GM19099 (cell line): ENCODE results near the gene DNLZ.

Experiments used
- POLR2A ChIP-seq: IDR thresholded peaks from 3 replicates; pipeline ENCODE4 v1.6.1; 2011; ENCODE audit warnings: low read depth; ENCODE audit not compliant: insufficient read length; ENCODE audit errors: extremely low read depth

DNLZ gene

DNA sequence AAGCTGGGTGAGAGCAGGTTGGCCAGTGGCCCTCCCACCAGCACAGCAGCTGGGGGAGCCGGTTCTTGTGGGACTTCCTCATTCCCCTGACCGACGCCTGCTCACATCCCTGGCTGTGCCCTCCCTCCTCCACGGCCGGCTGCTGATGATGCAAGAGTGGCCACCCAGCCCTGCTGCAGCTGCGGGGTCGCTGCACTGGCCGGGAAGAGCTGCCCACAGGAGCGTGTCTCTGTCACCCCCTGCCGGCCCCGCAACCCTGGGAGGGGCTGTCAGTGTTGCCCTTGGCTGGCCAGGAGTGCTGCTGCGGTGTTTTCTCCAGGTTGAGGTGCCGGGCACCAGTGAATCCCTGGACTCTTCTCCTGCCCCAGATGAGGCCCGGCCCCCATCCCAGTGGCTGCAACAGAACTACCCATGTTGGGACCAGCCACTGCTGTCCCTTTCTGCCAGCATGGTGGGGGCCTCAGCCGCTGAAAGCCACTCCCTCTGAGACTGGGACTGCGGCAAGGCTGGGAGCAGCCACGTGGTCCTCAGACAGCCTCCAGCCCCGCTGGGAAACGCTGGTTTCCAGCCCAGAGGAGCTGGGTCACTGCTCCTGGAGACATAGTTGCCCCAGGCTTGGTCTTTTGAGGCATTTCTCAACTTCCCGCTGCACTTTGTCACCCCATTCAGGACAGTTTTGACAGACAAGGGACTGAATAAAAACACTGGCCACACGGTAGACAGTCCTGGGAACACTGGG lies 9.2 kb upstream of the DNLZ start:
- no peak for TF ChIP-seq POLR2A

DNA sequence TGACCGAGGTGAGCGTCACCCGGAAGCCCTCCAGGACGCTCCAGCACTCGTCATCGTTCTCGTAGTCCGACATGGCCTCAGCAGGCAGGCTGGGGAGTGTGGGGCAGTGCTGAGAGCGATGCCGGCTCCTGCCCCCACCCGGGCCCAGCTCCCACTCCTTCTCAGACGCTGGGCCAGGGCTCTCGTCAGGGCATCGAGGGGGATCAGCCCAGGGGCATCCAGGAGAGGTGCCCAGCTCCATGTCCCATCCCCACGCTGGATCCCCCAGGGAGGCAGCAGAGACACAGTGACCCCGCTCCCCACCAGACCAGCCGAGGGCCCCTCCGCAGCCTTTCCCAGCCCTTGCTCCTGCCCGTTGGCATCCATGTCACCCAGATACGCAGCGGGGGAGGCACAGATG lies 8.5 kb upstream of the DNLZ start:
- no peak for TF ChIP-seq POLR2A

DNA sequence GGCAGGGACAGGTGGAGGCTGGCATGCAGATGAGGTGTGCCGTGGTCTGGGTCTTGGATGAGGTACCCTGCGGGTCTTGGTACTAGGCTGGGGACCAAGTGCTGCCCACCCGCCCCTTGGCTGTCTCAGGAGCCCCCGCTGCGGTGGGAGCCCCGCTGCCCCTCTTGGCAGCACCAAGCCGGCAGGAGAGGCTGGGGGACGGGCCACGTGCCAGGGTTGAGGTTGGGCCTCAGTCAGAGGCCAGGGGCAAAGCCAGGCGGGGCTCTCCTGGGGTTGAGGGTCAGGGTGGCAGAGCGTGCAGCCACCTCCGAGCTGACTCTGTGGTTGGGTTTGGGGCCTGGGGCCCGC lies 8.0 kb upstream of the DNLZ start:
- no peak for TF ChIP-seq POLR2A

DNA sequence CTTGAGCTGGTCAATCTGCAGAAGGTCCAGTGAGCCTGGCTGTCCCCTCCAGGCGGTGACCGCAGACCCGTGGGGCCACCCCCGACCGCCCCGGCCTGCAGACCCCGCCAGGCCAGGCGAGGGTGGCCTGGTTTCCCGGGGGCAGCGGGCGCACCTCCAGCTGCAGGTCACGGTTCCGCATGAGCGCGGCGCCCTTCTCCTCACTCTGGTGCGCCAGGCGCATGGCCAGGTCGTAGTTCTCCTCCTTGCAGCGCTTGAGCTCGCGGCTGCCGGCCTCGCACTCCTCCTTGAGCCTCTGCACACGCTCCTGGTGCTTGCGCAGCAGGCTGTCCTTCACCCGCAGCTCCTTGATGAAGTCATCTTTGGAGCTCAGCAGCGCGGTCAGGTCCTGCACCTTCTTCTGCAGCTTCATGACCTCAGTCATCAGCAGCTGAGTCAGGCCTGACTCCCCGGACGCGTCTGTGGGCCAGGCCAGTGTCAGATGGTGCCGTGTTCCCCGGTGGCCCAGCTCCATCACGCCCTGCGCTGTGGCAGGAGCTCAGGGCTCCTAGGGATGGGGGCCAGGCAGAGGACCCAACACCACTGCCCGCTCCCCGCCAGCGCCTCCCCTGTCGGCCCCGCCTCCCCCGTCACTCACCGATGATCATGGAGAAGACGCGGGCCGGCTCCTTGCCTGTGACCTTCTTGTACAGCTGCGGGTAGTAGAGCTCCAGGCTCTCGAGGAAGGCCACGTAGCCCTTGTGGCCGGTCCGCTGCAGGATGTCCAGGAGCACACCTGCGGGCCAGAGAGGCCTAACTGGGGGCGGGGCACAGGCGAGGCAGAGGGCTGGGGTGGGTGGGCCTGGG lies 7.4 kb upstream of the DNLZ start:
- TF ChIP-seq POLR2A: no peak

DNA sequence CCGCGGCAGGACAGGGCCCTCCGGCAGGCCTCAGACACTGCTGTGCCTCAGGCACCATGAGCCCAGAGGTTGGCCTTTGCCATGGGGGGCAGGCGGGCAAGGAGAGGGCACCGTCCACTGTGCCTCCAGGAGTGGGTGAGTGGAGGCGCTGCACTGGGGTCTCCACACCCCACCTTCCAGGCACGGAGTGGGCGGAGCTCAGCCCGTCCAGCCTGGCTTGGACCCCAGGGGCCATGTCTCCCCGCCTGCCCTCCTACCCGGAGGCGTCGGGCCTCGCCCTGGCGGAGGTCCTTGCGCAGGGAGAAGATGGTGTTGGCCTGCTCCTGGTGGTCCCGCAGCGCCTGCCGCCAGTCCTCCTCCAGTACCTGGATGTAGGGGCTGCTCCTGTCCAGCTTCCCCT lies 6.5 kb upstream of the DNLZ start:
- TF ChIP-seq POLR2A: no peak

DNA sequence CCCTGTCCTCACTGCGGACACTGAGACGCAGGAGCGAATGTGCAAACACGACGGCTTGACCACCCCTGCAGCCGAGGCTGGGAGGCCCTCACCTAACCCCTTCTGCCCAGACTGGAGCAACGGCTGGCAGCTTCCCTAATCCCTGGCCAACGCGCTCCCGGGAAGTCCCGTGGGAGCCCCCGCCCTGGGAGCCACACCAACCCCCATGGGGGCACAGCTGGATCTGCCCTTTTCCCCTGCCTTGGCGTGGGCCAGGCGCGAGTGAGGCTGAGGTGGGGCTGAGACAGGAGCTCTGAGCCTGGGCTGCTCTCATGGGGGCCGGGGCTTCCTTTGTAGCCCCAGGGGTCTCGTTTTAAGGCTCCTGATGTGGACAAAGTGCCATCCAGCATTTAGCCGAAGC lies 4.6 kb upstream of the DNLZ start:
- no peak for TF ChIP-seq POLR2A

DNA sequence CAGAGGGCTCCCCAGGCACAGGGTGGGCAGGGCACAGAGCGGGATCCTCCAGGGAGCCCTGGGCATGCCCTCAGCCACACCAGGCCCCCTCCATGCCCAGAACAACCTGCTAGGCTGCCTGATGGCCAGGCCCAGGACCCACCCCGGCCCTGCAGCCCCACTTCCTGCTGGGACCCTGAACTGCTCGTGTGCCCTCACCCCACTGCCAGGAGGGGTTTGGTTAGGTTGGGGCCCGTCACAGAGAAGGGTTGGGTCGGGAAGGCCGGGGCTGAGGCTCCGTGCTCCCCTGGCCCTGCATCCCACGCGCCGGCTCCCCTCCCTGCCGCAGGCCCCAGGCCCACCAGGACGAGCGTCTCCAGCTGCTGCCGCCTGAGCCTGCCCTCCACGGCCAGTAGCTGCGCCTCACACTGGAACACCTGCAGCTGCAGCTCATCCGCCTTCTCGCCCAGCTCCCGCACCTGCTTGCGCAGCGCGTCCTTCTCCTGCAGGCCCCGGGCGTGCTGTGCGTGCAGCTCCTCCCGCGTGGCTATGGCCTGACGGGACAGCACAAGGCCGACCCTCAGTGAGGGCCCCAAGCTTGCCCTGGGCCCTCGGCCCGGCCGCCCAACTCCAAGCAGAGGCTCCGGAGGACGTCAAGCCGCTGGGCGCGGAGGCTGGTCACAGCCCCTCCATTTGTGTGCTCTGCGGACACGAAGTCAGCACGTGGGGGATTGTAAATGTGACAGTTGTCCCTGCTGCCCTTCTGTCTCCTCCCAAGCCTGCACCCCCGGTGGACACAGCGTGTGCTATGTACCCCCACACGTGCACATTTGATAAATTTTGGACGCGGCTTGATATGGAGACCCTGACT lies 4.0 kb upstream of the DNLZ start:
- TF ChIP-seq POLR2A: no peak

DNA sequence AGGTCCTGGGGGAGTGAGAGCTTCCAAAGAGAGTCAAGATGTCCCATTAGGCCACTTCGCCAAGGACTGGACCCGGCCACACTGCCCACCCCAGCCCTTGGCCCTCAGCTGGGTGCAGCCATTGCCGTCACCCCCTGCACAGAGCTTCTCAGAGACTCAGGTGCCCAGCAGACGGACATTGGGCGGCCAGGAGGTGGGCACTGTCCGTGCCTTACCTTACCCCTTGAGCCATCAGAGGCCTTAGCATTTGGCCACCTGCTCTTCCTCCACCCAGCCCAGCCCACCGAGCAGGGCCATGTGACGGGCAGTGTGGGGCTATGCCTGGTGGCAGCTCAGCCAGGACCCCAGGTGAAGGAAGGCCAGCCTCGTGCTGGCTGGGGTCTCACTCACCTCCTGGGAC lies 3.3 kb upstream of the DNLZ start:
- no peak for TF ChIP-seq POLR2A

DNA sequence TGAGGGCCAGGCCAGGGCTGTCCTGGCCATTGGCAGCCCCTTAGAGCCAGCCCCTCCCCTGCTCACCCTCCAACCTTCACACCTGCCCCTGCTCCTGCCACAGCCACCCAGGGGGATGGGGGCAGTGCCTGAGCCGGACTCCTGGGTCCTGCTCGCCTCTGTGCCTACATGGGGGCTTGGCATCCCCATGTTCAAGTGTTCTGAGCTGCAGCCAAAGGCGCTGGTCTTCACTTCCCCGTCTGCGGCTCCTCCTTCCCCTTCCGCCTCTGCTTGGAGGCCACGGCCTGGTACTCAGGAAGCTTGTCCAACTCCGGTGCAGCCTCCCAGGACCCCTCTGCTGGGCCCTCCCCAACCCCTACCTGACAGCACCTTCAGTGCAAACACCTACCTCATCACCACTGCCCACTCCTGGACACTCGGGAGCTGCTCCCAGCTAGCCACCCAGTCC lies 2.3 kb upstream of the DNLZ start:
- TF ChIP-seq POLR2A: no peak

DNA sequence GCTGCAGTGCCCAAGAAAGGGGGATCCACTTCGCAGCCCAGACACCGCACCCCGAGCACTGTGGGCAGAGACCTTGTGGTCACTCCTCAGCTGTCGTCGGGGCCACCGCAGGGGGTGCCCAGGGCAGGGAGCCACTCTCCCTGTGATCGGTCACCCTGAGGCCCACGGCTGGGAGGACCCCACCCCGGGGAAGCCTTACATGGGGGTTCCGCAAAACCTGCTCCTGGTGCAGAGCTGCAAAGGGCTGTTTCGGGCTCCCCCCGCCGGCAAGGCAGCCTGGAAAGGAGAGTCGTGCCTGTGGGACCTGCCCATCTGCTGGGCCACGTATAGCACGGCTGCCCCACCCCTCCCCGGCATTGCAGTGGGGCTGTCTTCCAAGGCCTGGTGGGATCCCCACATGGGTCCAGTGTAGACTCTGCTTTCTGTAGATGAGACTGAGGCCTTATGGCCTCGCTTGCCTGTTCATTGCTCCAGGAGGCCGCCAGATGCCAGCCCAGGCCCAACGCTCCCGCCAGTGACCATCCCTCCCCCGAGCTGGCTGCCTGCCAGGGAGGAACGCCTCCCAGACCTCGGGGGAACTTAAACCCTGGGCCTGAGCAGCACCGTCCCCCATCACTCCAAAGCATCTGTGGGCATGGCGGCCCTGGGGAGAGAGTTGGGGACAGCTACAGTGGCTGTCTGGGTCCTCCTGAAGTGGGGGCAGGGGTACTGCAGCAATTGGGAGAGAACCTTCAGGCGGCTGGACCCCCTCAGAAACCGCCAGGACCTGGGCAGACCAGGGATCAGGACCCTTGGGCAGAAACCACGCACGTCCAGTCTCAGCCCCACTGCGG lies 1.6 kb upstream of the DNLZ start:
- TF ChIP-seq POLR2A: no peak

DNA sequence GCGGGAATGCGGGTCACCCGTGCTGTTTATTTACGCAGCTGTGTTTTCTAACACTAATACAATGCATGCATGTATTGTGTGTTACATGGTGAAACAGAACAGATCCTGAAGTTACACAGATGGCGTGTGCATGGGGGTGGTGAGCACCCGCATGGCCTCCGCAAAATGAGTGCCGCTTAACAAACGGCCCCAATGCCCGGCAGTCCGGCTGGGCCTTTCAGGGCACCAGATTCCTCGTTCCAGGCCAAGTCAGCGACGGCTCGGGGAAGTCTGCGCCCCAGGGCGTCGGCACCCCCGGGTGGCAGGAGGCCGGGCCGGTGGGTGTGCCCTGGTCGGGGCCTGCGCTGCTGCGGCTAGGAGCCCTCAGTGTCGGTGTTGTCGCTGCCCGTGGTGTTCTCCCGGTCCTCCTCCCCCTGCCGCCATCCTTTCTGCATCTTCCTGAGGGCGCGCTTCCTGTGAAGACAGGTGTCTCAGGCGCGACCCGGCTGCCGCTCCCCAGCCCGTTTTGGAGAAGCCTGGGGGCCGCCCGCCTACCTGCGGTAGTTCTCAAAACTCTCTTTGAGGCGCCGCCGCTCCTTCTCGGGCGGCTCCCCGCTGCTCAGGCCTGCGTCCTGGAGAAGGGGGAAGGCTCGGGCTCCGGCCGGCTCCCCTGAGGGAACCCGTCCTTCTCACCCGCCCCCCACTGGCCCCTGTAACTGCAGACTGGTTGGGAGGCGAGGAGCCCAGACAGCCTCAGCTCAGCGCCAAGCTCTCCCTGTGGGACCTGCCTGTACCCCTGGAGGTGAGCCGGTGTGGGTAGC lies 605 bp upstream of the DNLZ start:
- TF ChIP-seq POLR2A: no peak

DNA sequence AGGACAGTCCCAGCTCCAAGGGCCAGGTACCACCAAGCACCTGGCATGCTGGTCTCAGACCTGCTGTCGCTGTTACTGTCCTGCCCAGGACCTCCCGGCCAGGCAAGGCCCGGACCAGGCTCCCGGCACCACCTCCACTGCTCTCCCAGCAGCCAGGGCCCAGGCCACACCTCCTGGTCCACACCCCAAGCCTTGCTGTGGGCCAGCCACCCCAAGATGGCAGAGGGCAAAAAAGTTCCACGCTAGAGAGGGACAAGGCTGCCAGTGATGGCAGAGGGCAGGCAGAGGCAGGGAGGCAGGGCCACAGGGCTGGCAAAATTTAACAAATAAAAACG lies 1.1 kb downstream of the DNLZ start:
- TF ChIP-seq POLR2A: no peak

DNA sequence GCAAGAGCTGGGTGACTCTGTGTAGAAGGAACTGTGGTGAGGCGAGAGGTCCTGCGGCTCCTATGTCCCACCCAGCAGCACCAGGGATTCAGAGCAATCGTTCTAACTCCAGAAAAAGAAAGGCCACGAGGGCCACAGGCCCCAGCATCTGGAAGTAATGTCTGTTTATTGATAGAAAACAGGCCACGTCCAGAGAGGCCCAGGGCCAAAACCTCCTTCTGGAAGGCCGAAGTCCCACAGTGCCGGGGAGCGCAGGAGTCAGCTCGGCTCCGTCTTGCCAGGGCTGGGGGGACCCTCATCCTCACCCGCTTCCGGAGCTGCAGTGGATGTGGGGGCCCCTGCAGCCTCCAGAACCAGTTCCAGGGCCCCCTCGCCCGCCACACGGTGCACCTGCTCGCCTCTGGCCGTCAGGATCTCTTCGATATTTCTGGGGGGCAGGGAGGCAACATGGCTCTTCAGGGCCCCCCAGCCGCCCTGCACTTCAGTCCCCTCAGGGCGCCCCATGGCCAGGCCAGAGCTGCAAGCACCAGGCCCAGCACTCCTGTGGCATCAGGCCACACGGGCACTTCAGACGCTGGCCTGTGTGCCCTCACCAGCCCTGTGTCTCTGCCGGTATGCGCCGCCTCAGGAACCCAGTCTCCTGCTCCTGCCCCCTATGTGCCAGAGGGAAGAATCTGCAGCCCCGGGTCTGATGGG lies 1.6 kb downstream of the DNLZ start:
- no peak for TF ChIP-seq POLR2A

DNA sequence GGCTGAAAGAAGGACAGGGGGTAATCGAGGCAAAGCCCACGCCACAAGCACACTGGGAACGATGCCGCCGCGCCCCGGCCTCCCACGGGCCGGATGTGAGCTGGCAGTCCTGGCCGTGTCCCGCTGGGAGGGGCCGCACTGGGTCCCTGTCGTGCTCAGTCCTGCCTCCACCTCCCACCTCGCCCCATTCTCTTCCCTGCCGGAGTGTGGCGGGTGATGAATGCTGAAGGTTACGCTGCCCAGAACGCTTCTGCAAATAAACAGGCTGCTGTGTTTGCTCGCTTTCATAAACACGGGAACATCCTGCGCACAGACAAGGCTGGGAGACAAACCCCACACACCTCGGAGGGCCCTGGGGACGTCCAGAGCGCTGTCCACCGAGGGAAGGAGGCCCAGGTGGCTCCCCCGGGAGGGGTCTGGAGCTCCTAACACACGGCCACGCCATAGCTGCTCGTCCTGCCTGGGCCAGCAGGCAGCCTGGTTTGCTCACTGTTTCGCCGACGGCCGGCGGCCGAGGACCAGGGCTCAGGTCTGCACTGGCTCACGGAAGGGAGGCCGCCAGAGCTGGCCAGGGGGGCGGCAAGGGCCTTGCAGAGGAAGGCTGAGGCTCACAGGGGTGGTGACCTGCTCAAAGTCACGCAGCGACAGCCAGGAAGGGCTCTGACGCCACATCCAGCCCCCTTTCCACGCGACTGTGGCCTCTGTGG lies 2.3 kb downstream of the DNLZ start:
- TF ChIP-seq POLR2A: no peak
